G401.6 (cell line): Measurements from ENCODE around the gene NR1I3.
A peak's percentile ranks its signal among the peaks of the same experiment; 100 is the strongest.

Experiments used
- FAIRE-seq: peaks from 2 replicates; lab custom pipeline; 2012; peaks lifted over from hg19 to GRCh38; lab: Jason Lieb, UNC

Gene NR1I3

DNA sequence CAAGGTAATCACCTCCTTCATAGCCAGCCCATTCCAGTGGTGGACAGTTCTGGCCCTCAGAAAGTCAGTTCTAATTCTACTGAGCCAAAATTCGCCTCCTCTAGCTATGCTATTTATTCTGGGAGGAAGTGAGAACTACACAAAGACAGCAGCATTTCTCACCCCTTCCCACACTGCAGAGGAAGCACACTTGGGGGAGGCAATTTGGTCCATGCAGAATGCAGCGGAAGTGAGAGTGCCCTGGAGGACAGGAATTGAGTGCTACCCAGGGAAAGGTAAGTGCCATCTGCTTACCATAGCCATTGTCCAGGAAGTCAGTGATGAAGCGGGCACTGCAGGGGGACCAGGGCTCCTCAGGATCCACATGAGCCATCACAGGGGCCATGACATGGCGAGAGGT lies 42.8 kb downstream of the NR1I3 start:
- no peak for FAIRE-seq

DNA sequence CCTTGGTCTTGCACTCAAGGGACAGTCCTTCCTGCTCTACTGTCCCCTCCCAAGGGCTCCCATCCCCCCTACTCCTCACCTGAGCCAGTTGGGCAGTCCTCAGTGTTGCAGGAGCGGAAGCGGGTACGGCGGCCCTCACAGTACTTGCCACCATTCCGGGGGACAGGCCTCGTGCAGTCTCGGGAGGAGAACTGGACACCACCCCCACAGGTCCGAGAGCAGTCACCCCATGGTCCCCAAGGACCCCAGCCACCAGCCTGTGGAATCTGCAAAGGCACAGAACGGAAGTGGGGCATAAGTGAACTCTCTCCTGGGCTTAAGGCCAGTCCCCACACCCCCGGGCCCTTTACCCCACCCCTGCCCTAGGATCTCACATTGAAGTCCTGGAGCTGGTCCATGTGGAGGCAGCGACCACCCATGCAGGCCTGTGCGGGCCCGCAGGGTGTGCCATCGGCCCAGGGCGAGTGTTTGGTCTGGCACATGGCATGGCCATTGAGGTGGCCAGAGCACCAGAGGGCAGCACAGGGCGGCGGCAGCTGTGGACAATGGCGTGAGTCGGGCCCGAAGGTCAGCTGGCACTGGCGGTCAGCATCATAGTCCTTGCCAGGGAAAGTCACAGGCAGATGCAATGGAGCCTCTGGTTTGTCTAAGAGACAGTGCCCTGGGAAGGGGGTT lies 44.3 kb downstream of the NR1I3 start:
- no peak for FAIRE-seq

DNA sequence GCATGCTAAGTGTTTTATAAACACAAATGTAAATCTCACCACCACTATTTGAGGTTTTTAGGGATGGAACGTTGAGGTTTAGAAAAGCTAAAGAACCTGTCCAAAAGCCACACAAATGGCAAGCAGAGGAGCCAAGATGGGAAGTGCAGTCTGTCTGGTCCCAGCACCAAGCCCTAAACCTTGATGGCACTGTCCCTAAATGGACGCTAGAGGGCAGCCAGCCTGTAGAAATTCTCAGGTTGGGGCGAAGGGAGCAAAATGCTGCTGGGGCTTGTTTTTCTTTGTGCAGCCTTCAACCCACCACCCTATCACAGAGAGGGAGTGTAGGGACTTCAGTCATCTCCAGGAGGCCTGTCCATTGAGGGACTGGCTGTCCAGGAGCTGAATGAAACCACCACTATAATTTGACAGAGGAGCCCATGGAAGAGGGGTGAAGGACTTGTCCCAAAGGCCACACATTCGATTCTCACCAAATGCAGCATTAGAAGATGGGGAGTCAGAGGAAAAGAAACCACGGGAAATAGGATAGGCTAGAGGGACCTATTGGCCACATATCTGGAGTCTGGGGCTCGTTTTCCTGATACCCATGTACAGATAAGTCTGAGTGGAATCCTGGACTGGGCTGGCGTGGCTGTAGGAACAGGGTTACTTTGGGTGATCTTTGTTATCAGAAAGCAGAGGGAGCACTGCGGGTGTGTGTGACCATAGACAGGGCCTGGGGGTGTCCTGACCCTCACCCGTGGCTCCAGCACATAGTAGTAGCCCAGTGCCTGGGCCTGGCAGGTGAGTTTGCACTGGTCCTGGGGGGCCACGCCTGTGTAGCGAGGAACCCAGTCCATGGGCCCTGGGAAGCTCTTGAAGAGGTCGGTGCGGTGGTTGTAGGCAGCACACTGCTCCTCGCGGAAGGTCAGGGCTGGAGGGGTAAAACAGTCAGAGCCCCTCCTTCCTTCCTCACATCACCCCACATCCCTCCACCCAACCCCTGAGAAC lies 45.2 kb downstream of the NR1I3 start:
- FAIRE-seq, result peak; percentile 93

DNA sequence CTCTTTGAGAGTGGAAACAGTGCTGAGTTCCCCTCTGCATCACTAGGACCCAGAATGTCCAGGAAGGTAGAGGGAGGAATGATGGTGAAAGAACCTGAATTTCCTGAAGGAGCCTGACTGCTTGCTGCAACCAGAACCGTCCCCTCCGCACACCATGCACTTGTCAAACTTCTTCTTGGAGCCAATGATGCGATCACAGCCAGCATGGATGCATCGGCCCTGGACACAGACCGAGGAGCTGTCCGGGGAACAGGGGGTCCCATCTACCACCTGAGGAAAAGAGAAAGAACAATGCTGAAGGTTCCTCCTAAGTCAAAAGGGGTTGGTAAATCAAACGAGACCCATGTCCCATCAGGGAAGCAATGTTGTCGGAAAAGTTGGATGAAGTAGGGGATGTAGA lies 46.0 kb downstream of the NR1I3 start:
- FAIRE-seq, result no peak

DNA sequence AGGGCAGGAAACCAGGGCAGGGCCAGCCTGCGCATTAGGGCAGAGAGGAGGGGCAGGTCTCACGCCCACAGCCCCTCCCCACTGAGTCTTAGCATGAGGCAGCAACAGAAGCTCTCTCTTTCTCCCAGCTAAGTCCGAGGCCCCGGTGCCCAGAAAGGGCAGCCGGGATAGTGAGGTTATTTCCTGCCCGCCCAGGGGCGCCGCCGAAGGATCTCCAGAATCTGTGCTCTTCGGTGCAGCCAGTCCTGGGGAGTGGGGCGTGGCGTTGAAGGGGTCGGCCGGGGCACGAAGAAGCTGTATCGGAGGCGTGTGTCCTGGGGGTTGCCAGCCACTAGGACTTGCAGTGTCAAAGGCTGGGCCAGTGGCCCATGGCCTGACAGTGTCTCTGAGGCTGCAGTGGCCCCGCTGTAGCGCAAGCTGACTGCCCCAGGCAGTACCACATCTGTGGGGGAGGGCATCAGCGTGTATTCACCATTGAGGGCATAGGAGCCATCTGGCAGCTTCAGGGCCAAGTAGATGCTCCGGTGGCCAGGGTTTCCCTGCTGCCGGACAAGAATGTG lies 47.0 kb downstream of the NR1I3 start:
- no peak for FAIRE-seq

DNA sequence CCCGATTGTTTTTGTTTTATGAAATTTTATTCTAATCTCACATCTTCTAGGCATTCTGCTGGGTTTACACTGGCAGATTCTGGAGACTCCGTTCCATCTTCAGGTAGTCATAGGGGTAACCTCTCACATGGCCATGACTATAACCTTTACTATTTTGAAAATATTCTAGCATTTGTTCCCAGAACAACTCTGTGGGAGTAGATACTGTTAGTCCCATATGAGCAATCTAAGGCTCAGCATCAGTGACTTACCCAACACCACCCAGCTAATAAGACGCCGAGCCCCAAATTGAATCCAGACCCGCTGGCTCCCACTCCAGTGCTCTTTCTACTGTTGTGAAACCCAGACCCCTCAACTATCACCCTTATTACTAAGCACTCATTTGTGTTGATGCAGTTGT lies 49.0 kb downstream of the NR1I3 start:
- no peak for FAIRE-seq

DNA sequence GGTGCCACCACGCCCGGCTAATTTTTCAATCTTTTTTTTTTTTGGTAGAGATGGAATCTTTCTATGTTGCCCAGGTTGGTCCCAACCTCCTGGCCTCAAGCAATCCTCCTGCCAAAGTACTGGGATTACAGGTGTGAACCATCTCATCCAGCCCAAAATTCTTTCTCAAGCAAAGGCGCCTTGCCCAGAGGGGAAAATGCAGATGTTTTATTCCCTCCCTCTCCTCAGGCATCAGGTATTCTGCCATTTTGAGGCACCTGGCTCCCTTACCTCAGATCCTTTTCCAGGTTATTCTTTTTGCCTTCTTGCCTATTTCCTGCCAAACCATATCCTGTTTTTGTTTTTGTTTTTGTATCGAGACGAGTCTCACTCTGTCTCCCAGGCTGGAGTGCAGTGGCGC lies 49.6 kb downstream of the NR1I3 start:
- FAIRE-seq, result no peak

DNA sequence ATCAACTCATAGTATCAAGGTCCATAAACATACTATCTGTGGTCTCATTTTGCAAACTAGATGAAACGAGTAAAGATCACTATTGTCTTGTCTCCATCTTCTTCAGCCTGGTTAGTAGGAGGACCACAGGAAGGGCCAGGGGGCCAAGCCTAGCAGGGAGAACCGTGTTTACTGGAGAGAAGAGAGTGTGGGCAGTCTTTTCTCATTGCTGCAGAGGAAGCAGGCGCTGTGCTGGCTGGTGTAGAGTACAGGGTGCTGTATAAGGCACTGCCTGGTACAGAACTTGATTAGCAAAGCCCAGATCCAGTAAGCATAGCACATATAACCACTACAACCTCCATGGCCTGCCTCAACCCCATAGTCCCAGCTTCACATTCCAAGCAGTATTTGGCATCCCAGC lies 50.7 kb downstream of the NR1I3 start:
- no peak for FAIRE-seq

DNA sequence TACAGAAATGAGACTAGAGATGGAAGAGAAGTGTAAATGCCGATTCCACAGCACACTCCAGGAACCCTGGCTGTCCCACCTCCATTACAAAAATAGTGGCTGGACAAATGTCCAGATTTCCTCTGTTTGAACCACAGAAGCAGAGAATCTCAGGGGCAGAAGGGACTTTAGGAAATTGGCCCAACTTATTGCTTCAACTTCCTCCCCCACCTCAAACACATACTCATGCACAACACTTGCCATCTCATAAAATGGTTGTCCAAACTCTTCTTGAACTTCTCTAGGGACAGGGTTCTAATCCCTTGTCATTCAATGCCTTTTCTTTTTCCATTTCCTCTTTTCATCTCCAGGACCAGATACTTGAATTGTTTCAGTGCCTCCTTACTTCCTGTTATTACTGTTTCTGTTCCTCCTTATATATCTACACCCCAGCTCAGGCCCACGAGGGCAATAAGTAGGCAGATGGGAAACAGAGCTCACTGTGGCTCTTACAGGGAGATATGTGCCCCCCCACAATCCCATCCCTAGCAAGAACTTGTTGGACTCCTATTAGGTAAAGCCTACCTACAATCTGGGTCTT lies 52.2 kb downstream of the NR1I3 start:
- no peak for FAIRE-seq

DNA sequence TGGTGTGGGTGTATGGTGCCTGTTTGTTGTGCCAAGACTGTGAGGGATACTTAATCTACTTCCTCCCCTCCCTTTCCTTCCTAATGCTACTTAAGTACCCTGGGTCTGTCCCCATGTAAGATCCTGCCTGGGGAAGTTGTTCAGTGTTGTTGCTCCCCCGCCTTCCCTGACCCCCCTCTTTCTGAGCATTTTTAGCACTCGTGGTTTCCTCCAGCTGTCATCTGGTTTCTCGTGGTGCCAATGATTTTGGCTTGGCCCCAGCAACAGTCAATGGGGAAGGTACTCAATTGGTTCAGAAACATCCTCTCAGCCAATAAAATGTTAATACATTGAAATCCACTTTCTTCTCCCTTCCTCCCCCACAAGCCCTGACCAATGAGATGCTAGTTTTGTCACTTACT lies 52.7 kb downstream of the NR1I3 start:
- no peak for FAIRE-seq

DNA sequence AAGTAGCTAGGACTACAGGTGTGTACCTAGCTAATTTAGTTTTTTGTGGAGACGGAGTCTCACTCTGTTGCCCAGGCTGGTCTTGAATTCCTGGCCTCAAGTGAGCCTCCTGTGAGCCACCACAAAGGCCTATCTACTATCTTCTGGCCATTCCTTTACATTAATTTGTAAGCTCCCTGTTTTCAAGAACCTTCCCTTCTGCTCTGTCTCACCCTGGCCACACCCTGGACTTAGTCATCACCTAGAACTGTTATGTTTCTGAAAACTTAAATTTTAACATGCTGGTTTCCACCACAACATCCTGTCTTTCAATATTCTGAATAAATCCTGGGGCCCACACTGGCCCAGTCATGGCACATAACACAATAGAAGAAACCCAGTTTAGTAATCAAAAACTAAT lies 55.8 kb downstream of the NR1I3 start:
- FAIRE-seq, result no peak

DNA sequence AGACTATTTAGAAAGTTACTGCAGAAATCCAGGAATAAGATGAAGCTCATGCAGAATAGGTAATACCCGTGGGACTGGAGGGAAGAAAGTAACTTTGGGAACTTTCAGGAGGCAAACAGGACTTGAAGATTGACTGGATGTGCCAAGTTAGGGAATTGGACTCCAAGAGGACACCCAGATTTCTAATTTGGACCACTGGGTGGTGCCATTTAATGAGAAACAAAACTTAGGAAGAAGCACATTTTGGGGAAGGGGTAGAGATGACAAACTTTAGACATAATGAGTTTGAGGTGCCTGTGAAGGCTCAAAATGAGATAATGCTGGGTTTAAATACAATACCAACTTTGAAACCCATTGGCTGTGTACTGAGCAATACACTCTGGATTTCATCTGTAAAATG lies 57.4 kb downstream of the NR1I3 start:
- no peak for FAIRE-seq

DNA sequence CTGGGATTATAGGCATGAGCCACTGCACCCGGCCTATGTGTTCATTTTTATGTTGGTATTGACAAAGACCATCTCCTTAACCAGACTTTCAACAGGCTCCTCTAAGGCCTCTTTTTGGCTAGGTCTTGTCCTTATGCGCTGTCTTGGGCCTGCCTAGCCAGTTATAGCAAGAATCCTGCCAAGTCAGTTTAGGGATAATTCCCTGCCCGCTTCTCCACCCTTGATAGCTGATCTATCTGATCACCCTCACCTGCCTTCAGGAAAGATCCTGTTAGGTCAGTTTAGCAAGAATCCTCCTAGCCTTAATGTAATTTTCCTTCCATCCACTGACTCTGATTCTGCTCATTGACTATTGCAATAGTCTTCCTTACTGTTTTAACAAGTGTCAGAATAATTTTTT lies 58.3 kb downstream of the NR1I3 start:
- no peak for FAIRE-seq
